Activated CD4-positive, CD25-positive, alpha-beta regulatory T cell (primary cell): ENCODE data around the gene STPG4.

Experiments used
- DNase-seq, 4 experiments: peaks; one replicate each; lab custom pipeline; 2025; lab: John Stamatoyannopoulos, UW

Gene STPG4

DNA sequence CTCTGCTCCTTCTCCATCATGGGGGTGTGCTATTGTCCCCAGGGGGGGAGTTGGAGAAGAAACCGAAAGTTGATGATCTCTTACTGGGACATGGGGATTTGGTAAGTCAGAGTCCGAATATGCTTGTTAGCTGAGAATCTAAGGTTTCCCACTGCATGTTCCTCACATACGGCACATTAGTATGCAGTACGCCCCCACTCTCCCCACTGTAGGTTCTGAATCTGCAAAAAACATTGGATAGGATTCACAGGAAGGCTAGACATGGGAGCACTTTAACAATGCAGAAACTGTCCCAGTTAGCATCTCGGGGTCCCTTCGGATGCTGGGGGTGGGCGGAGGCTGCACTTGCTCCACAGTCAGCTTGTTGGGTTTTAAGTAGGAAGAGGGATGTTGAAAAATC, 102.3 kb downstream of the STPG4 start:
- DNase-seq, result no peak

DNA sequence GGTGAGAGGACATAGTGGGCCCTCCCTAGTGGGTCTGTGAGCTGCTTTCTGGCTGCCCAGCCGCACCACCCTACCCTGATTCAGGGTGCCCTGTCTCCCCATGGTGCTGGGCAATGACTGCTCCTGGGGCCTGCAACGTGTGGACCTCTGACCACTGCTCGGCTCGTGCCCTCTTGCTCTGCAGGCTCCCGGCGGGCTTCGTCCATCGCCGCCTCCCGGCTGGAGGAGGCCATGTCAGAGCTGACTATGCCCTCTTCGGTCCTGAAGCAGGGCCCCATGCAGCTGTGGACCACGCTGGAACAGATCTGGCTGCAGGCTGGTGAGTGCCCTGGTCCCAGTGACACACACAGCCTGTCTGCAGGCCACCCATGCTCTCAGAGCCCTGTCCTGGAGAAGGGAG, 103.5 kb downstream of the STPG4 start:
- no peak for DNase-seq

DNA sequence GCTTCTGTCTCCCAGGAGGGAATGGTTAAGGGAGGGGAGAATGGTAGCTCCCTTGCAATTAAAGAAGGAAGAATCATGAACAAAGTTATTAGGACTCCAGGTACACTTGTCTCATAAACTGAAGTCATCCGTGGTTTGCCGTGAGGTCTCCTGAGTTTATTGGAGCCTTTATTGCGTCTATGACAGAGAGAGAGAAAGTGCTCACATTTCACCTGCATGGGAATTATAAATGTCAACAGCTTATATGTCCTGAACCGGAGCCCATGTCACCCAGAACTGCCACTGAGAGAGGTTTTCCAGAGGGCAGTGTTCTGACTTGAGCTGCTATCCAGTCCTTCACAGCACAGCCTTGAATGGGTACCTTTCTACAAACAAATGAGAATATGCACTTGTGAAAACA, 104.3 kb downstream of the STPG4 start:
- no peak for DNase-seq

DNA sequence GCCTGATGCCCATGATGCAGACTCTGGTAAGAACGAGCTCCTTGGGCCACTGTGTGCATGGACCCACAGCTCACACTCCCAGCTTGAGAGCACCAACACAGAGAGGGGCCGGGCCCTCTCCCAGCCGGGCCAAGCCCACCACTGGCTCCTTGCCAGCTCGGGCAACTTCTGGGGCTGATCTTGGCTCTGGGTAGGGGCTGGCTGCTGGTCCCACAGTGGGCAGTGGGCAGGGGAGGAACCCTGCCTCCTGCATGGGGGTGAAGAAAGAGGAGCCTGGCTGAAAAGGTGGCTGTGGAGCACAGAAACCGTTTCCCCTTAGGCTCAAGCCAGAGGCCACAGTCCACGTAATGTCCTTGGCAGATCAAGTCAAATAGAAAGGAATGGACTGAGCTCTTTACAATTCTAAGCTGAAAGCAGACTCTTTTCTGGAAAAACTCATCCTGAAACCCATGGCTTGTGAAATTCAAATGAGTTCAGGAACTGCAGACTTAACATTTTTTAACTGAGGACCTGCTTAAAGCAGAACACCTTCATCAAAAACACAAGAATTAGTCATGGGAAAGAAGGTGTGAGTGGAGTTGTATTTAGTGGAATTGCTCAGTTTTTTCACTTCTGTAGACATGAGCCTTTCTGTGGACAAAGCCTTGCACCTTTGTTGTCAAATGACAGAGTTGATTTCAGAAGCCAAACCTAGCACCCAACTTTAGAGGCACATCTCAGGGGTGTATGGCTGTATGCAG, 104.9 kb downstream of the STPG4 start:
- no peak for DNase-seq

DNA sequence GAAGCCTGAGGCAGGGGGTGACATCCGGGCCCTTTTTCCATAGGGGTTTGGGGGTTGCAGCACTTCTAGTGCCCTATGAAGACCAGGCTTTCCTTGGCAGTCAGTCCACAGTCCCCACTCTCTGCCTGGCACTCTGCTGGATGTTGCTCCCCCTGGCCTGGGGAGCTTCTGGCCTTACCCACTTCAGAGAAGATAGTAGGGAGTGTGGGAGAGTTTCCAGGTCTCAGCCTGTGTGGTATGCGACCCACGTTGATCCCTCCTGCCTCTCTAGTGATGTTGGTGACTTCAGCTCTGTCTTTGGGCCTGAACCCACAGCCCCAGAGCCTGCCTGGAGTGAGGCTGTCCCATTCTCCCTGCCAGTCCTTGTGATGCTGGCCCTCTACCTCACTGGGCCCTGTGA, 105.6 kb downstream of the STPG4 start:
- DNase-seq, result no peak

DNA sequence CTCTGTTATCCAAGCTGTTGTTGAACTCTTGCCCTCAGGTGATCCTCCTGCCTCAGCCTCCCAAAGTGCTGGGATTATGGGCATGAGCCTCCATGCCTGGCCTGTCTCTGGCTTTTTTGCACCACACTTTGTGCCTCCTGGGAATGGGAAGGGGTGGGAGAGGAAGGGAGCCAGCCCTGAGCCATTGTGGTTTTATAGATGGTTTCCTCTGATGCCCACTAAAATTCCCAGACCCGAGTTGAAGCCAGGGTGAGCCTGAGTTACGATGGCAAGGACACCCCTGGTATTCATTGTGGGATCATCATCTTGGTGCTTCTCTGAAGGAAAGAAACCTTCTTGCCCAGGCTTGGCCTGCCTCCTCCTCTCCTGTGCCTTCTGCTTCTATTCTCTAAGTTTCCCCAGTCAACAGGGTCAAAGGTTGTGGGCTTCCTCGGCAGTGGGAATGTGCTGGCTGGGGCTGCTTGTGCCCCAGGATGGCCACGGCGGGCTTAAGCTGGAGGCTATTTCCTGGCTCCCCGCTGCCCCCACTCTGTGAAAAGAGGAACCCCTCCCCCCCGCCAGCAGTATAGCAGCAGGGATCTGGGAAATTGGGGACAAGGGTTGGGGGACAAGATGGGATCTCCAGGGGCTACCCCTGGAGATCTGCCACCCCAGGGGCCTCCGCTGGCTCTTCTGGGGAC, 106.2 kb downstream of the STPG4 start:
- no peak for DNase-seq

DNA sequence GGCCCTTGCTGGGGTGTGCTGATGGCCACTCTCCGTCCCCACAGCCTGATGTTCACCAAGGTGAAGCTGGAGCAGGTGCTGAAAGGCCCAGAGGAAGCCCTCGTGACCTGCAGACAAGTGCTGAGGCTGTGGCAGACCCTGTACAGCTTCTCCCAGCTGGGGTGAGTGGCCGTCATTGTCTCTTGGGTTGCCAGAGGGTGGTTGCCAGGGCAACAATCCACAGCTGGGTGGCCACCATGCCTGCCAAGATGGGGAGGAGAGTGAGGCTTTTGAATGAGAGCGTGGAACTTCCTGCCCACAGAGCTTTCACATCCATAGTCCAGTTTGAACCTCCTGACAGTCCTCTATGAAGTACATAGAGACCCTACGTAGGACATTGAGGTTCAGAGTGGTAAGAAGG, 108.8 kb downstream of the STPG4 start:
- DNase-seq, result no peak

DNA sequence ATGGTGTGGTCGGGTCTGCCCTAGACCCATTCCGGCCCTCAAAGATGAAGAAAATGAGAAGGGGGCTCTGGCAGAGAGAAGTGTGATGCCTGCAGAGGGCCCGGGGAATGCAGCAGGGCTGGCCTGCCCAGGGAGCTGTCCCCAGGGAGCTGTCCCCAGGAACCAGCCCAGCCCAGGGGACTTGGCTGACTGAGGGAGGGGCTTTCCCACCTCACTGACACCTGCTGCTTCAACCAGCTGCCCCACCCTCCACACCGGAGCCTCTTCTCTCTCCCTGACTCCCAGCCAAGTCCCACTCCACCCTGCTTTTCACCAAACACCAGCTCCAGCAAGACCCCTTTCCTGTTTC, 111.2 kb downstream of the STPG4 start:
- no peak for DNase-seq

DNA sequence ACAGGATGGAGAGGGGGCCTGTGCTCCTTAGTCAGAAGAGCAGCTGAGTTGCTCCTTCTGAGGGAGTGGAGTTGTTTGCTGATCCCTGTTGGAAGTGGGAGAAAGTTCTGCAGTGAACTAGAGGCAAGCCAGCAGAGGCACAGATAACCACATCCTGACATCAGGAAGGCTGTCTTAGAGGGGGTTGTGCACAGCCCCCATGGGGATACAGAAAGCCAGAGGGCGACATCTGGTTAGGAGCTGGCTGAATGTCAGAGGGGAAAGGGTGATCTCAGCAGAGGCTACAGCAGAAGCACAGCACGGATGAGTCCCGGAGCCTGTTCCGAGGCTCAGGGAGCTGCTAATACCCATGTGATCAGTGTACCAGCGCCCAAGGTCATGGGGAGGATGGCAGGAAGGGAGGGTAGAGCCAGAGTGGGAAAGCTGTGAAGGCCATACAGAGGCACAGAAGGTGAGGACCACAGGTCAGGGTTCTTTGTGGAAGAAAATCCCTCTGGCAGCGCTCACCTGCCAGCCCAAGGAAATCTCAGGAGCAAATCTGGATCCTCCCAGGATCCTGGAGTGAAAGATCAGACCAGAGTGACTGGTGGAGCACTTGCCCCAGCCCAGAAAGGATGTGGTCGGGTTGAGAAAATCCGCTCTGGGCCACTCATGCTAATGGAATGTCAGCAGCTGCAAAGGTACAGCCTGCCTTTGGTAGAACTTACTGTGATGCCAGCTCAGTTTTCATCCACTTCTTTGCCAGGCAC, 111.8 kb downstream of the STPG4 start:
- no peak for DNase-seq

DNA sequence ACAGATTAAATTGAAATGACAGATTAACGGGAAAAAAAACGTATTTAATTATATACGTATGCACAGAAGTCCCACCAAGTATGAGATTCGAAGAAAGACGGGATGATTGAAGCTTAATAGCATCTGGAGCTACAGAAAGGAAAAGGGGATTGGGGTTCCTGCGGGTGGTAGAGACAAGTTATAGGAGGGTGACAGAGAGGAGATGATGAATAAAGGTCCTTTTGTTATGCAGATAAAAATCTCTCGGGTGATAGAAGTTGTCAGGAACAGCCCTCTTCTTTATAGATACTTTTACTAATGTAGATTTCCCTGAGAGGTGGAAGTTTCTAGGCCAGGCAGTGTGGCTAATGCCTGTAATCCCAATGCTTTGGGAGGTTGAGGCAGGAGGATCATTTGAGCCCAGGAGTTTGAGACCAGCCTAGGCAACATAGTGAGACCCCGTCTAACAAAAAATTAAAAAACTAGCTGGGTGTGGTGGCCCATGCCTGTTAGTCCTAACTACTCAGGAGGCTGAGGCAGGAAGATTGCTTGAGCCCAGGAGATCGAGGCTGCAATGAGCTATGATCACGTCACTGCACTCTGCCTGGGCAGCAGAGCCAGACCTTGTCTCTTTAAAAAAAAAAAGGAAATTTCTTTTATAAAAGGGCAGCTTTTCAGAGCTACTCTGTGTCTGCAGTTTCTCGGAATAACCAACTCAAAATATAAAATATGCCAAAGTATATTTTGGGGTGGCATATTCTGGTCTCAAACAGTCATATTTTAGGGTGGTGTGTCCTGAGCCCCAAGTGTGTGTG, 113.0 kb downstream of the STPG4 start:
- DNase-seq, result no peak

DNA sequence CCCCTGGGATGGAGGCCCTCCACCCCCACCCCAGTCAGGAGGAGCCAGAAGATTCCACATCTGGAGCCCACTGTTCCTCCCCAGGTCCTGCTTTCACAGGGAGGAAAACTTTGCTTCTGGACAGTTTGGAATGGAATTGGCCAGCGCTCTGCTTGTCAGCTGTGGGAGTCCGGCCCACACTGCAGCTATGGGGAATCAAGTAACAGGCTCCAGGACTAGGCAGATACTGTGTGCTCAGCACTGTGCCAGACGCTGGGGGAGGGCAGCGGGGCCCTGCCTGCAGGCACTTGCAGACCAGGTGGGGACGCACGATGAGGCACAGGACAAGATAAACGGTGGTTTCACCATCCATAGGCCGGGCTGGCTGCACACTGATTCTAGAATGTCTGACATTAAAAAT, 114.0 kb downstream of the STPG4 start:
- no peak for DNase-seq

DNA sequence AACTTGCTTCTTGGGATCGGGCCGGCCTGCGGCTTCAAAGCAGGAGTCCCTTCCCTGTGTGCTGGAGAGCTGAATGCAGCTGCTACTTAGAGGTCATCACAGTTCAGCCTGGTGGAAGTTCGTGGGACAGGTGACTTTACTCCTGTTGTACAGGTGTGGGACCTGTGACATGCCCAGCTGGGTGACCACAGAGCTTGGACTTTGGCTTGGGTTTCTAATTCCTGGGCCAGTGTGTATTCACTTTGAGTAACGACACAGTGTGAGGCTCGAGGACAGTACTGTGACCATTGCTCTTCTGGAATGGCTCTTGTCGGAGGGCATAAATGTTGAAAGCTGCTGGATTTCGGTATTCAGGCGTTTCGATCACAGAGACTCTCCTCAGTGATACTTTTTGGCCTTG, 114.5 kb downstream of the STPG4 start:
- DNase-seq, result no peak

DNA sequence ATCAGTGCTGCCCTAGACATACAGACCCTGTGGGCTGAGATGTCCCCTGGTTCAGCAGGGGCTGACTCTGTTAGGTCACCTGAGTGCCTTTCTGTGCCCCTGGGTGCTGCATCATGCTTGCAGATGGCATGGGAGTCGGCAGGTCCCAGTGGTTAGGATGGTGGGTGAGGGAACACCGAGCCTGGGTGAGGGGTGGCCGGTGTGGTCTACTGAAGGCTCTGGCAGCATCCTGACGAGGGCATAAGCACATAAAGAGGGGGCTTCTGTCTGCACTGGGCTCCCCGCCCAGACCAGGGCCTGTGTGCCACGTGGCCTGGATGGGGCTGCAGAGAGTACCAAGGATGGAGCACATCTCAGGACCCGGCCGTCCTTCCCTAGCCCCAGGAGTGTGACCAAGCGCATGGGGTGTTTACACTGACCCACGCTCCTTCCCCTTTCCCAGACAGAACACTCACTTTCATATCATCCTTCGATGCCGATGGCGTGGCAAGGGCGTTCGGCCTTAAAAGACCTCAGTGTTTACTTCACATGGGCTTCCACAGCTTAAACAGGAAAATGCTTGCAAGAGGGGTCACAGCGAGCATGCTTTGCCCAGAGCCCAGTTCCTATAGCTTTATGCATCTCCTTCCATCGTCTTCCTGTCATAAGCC, 115.1 kb downstream of the STPG4 start:
- no peak for DNase-seq

DNA sequence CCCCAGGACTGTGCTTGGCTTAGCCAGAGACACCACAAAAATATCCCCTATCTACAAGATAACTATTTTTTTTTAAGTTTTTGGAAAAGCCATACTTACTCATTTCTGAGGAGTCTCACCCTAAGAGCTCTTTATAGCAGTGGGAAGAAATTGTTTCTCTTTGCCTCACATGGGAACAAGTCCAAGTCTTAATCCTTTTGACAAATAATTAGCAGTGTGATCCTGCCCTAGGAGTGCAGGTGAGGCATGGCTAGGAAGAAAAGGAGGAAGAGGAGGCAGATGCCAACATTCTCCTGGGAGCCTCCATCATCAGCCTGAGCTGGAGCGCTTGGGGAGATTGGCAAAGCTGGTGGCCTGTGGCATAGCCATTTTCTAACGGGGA, 115.6 kb downstream of the STPG4 start:
- DNase-seq, result no peak

DNA sequence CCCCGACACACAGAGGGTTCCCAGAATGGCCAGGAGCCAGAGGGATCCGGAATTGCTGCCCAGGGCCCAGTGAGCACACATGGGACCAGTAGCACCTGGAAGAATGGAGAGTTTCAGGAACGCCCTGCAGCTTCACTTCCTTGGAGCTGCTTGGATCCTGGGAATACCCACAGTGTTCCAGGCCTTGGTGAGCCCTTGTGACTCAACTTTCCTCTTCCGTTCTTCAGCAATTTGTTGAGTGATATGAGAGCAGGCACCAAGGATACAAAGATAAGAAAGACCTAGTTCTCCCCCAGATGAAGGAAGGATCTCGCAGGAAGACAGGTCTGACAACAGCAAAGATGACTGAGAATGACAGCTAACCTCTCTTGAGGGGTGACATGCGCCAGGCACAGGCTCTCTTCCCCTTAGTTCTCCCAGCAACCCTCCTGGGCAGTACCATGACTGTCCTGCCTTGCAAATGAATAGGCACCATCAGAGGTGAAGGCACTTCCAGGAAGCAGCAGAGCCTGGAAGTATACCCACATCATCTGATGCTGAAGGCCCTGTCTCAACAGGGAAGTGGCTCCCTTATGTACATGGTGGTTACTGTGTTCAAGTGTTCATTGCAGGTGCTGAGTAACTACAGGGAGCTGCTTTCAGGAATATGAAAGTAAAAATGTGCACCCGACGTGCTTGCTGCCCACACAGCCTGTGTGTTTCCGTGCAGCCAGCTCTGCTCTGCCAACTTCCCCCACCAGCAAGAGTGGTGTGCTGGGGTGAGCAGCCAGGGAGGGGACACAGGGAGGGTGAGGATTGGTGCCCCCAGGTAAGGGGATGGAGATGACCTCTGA, 116.2 kb downstream of the STPG4 start:
- no peak for DNase-seq

DNA sequence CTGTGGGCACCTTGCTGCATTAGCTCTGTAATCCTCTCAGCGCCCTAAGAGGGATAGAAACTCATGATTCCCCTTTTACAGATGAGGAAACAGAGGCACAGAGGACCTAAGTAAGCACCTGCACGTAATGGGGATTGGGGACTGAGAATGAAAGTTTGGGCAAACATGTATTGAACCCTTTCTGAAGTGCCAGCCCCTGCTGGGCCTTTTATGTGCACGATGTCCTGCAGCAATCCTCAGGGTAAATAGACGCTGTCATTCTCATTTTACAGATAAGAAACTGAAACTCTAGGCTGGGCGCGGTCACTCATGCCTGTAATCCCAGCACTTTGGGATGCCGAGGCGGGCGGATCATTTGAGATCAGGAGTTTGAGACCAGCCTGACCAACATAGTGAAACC, 117.4 kb downstream of the STPG4 start:
- DNase-seq, result no peak
